ENCODE data around the gene DRG2.

GRCh38 chr17:18148586-18148985 is 60.8 kb downstream of the DRG2 start:
- TF ChIP-seq POLR2AphosphoS5 (IDR thresholded peaks at IDR 0.05; ENCODE audit: low read depth), result no peak
- TF ChIP-seq, protein P1, sequence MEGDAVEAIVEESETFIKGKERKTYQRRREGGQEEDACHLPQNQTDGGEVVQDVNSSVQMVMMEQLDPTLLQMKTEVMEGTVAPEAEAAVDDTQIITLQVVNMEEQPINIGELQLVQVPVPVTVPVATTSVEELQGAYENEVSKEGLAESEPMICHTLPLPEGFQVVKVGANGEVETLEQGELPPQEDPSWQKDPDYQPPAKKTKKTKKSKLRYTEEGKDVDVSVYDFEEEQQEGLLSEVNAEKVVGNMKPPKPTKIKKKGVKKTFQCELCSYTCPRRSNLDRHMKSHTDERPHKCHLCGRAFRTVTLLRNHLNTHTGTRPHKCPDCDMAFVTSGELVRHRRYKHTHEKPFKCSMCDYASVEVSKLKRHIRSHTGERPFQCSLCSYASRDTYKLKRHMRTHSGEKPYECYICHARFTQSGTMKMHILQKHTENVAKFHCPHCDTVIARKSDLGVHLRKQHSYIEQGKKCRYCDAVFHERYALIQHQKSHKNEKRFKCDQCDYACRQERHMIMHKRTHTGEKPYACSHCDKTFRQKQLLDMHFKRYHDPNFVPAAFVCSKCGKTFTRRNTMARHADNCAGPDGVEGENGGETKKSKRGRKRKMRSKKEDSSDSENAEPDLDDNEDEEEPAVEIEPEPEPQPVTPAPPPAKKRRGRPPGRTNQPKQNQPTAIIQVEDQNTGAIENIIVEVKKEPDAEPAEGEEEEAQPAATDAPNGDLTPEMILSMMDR (IDR thresholded peaks at IDR 0.05; ENCODE audit: insufficient read depth, low read length), result no peak
- no peak for TF ChIP-seq REST (IDR thresholded peaks at IDR 0.05; ENCODE audit: insufficient replicate concordance, low read depth)

All from HL-60 (cell line).